ENCODE data around the gene ENOPH1. TPM values are rescaled to one million over a fixed set of nuclear protein-coding genes. Genes with fewer than 3 reads are reported as not detected.

The ENOPH1 gene
- polyA plus RNA-seq, 1 experiment = 17.0 TPM

- H3K27ac ChIP-seq (ENCODE audit: low read depth, low read length) = no peak overlapping the region
- no peaks in the 10 kb centered on the region for H3K9me3 ChIP-seq (ENCODE audit: control insufficient read depth, insufficient read depth, low read length)
- H3K4me3 ChIP-seq (ENCODE audit: low read depth, low read length) = no peak overlapping the region
- no peak for TF ChIP-seq CTCF (IDR thresholded peaks at IDR 0.05; ENCODE audit: low read depth, low read length)
- no peak for DNase-seq (ENCODE audit: low read depth, low spot score)
- POLR2A ChIA-PET = no interaction called here
- H3K27me3 ChIP-seq (ENCODE audit: control insufficient read depth, insufficient read depth, low read length) = peaks cover 2% of the 10 kb centered on the region
- CTCF ChIA-PET = interaction anchor here (1.7 kb wide), 1 partner anchor 38 kb away, joined by 9 read pairs; no protein-coding TSS in a partner anchor
These were observed 70.2 kb downstream of the ENOPH1 start for GRCh38 chr4:82500435-82501153.

GRCh38 chr4:82501154-82501442 is 70.7 kb downstream of the ENOPH1 start:
- Histone ChIP-seq H3K9me3 (ENCODE audit: control insufficient read depth, insufficient read depth, low read length) (no peaks in the 10 kb centered on the region), H3K27me3 (ENCODE audit: control insufficient read depth, insufficient read depth, low read length) (peaks cover under 1% of the 10 kb centered on the region), H3K27ac (ENCODE audit: low read depth, low read length) (no peak overlapping the region), H3K4me3 (ENCODE audit: low read depth, low read length) (no peak overlapping the region)
- no peak for DNase-seq (ENCODE audit: low read depth, low spot score)
- CTCF ChIA-PET = interaction anchor here (1.1 to 1.7 kb wide), 2 partner anchors 39 to 238 kb away, joined by 7 to 9 read pairs; no protein-coding TSS in a partner anchor
- POLR2A ChIA-PET = no interaction called here
- no peak for TF ChIP-seq CTCF (IDR thresholded peaks at IDR 0.05; ENCODE audit: low read depth, low read length)

- peaks cover 7% of the 10 kb centered on the region for H3K27me3 ChIP-seq (ENCODE audit: control insufficient read depth, insufficient read depth, low read length)
- no peak overlapping the region for H3K4me3 ChIP-seq (ENCODE audit: low read depth, low read length)
- DNase-seq (ENCODE audit: low read depth, low spot score) = no peak
- POLR2A ChIA-PET = no interaction called here
- no peak for TF ChIP-seq CTCF (IDR thresholded peaks at IDR 0.05; ENCODE audit: low read depth, low read length)
- CTCF ChIA-PET = no interaction called here
- no peak overlapping the region for H3K27ac ChIP-seq (ENCODE audit: low read depth, low read length)
- no peaks in the 10 kb centered on the region for H3K9me3 ChIP-seq (ENCODE audit: control insufficient read depth, insufficient read depth, low read length)
These were observed 77.6 kb downstream of the ENOPH1 start for GRCh38 chr4:82508011-82508410.

GRCh38 chr4:82508806-82509428 is 78.5 kb downstream of the ENOPH1 start:
- ChIA-PET POLR2A (interaction anchor here (0.5 kb wide), 1 partner anchor 9 kb away, joined by 4 read pairs; no protein-coding TSS in a partner anchor), CTCF (no interaction called here)
- Histone ChIP-seq H3K27me3 (ENCODE audit: control insufficient read depth, insufficient read depth, low read length) (peaks cover 10% of the 10 kb centered on the region), H3K9me3 (ENCODE audit: control insufficient read depth, insufficient read depth, low read length) (no peaks in the 10 kb centered on the region), H3K27ac (ENCODE audit: low read depth, low read length) (no peak overlapping the region), H3K4me3 (ENCODE audit: low read depth, low read length) (no peak overlapping the region)
- TF ChIP-seq CTCF (IDR thresholded peaks at IDR 0.05; ENCODE audit: low read depth, low read length) = no peak
- DNase-seq (ENCODE audit: low read depth, low spot score) = no peak

- no peaks in the 10 kb centered on the region for H3K9me3 ChIP-seq (ENCODE audit: control insufficient read depth, insufficient read depth, low read length)
- CTCF ChIA-PET = no interaction called here
- POLR2A ChIA-PET = no interaction called here
- no peak overlapping the region for H3K4me3 ChIP-seq (ENCODE audit: low read depth, low read length)
- TF ChIP-seq CTCF (IDR thresholded peaks at IDR 0.05; ENCODE audit: low read depth, low read length) = no peak
- H3K27ac ChIP-seq (ENCODE audit: low read depth, low read length) = no peak overlapping the region
- no peak for DNase-seq (ENCODE audit: low read depth, low spot score)
- peaks cover 10% of the 10 kb centered on the region for H3K27me3 ChIP-seq (ENCODE audit: control insufficient read depth, insufficient read depth, low read length)
These were observed 79.8 kb downstream of the ENOPH1 start for GRCh38 chr4:82510216-82510615.

Data from AG04450 (cell line).